IMR-90 (cell line): ENCODE results near the gene ITGB4. TPM values are rescaled to one million over a fixed set of nuclear protein-coding genes. Genes with fewer than 3 reads are reported as not detected.

Experiments
- ATAC-seq: fragments of 200-7000 bp; cut with Tn5 transposase; 2 replicates; pipeline ENCODE4 v1.9.1; 2020; ENCODE audit warnings: low read depth, mild to moderate bottlenecking, moderate library complexity
- BruUV-seq: library from RNA; stranded (reverse); fragments of 400-500 nt; replicated peaks from 2 replicates; lab custom pipeline; 2021; lab: Mats Ljungman, UMichigan
- CTCF ChIA-PET: fragments of 300-600 bp; formaldehyde crosslinking; extraction: SDS; loops from one replicate; lab custom pipeline; 2021; ENCODE audit warnings: antibody characterized with exemption; lab: Yijun Ruan, JAX
- POLR2A ChIA-PET: fragments of 300-600 bp; sonication (Branson Sonifier 250); formaldehyde crosslinking; loops from one replicate; lab custom pipeline; 2022; ENCODE audit warnings: antibody characterized with exemption; ENCODE audit not compliant: unreplicated experiment; lab: Charles Lee
- DNase-seq: peaks from one replicate; pipeline ENCODE4 v3.0.0; 2013
- H2AFZ ChIP-seq: replicated peaks from 2 replicates; pipeline ENCODE3; 2013; ENCODE audit warnings: low read length, mild to moderate bottlenecking; ENCODE audit not compliant: poor library complexity
- H2AK5ac ChIP-seq: 2 replicates; pipeline ENCODE4 v1.6.1; 2013; ENCODE audit warnings: low read depth, low read length, inconsistent platforms
- H2AK9ac ChIP-seq: replicated peaks from 2 replicates; pipeline ENCODE3; 2013; ENCODE audit warnings: mild to moderate bottlenecking, low read depth, low read length, moderate library complexity; ENCODE audit not compliant: poor library complexity
- H2BK120ac ChIP-seq: 2 replicates; pipeline ENCODE4 v1.6.1; 2013; ENCODE audit warnings: low read depth, low read length, inconsistent platforms
- H2BK15ac ChIP-seq: 3 replicates; pipeline ENCODE4 v1.6.1; 2013; ENCODE audit warnings: low read depth, low read length, inconsistent platforms
- H2BK20ac ChIP-seq: 2 replicates; pipeline ENCODE4 v1.6.1; 2013; ENCODE audit warnings: low read depth, mild to moderate bottlenecking, inconsistent platforms, low read length, moderate library complexity
- H2BK5ac ChIP-seq: 2 replicates; pipeline ENCODE4 v1.6.1; 2013; ENCODE audit warnings: mild to moderate bottlenecking, low read depth, low read length, inconsistent platforms; ENCODE audit not compliant: poor library complexity, severe bottlenecking
- H3K14ac ChIP-seq: replicated peaks from 2 replicates; pipeline ENCODE4 v1.6.1; 2013; ENCODE audit warnings: low read depth, low read length, inconsistent platforms
- H3K18ac ChIP-seq: 2 replicates; pipeline ENCODE4 v1.6.1; 2013; ENCODE audit warnings: low read depth, low read length, control low read depth
- H3K23ac ChIP-seq: 2 replicates; pipeline ENCODE4 v1.6.1; 2013; ENCODE audit warnings: low read depth, low read length, inconsistent platforms
- H3K27ac ChIP-seq: 2 replicates; pipeline ENCODE4 v1.5.1; 2013; ENCODE audit warnings: mild to moderate bottlenecking, control low read depth, low read length; ENCODE audit not compliant: insufficient read depth
- H3K27me3 ChIP-seq: 2 replicates; pipeline ENCODE4 v1.6.1; 2013; ENCODE audit warnings: low read length; ENCODE audit not compliant: control insufficient read depth, insufficient read depth
- H3K36me3 ChIP-seq: 2 replicates; pipeline ENCODE4 v1.6.1; 2013; ENCODE audit warnings: low read length, mixed read lengths; ENCODE audit not compliant: control insufficient read depth, insufficient read depth
- H3K4ac ChIP-seq: 2 replicates; pipeline ENCODE4 v1.6.1; 2013; ENCODE audit warnings: low read depth, low read length, inconsistent platforms
- H3K4me1 ChIP-seq: 2 replicates; pipeline ENCODE4 v1.6.1; 2013; ENCODE audit warnings: low read length, mixed read lengths; ENCODE audit not compliant: control insufficient read depth, insufficient read depth
- H3K4me2 ChIP-seq: 2 replicates; pipeline ENCODE4 v1.6.1; 2013; ENCODE audit warnings: low read depth, mild to moderate bottlenecking, control low read depth, low read length, moderate library complexity
- H3K4me3 ChIP-seq: 2 replicates; pipeline ENCODE4 v1.5.1; 2013; ENCODE audit warnings: low read depth, mild to moderate bottlenecking, control low read depth, low read length, moderate library complexity; ENCODE audit not compliant: insufficient read depth
- H3K56ac ChIP-seq: 2 replicates; pipeline ENCODE4 v1.6.1; 2013; ENCODE audit warnings: low read length, inconsistent platforms; ENCODE audit not compliant: insufficient read depth; ENCODE audit errors: extremely low read depth
- H3K79me1 ChIP-seq, 2 experiments: 2 replicates each; pipeline ENCODE4 v1.6.1; 2013; ENCODE audit warnings: low read length in 2 of 2, inconsistent platforms in 1 of 2, low read depth in 1 of 2
- H3K9ac ChIP-seq: 2 replicates; pipeline ENCODE4 v1.6.1; 2013; ENCODE audit warnings: low read depth, low read length, control low read depth
- H3K9me1 ChIP-seq: 2 replicates; pipeline ENCODE4 v1.6.1; 2013; ENCODE audit warnings: low read length, inconsistent platforms; ENCODE audit not compliant: insufficient read depth
- H3K9me3 ChIP-seq: 2 replicates; pipeline ENCODE4 v1.6.1; 2013; ENCODE audit warnings: low read length; ENCODE audit not compliant: control insufficient read depth, insufficient read depth
- H4K20me1 ChIP-seq: 2 replicates; pipeline ENCODE4 v1.6.1; 2013; ENCODE audit warnings: low read length, inconsistent platforms; ENCODE audit not compliant: insufficient read depth
- H4K5ac ChIP-seq: 2 replicates; pipeline ENCODE4 v1.6.1; 2013; ENCODE audit warnings: mild to moderate bottlenecking, low read depth, low read length, control low read depth
- H4K8ac ChIP-seq, 2 experiments: 2 replicates each; pipeline ENCODE4 v1.6.1; 2013; ENCODE audit warnings: low read depth in 2 of 2, low read length in 2 of 2, control low read depth in 1 of 2, inconsistent platforms in 1 of 2
- H4K91ac ChIP-seq: 2 replicates; pipeline ENCODE4 v1.6.1; 2013; ENCODE audit warnings: low read depth, low read length, inconsistent platforms; ENCODE audit not compliant: insufficient read depth
- CEBPB ChIP-seq: IDR thresholded peaks from 2 replicates; pipeline ENCODE4 v1.6.1; 2012; ENCODE audit warnings: low read depth, low read length, improper control_type of control experiment
- MAFK ChIP-seq: IDR thresholded peaks from 2 replicates; pipeline ENCODE4 v1.6.1; 2012; ENCODE audit warnings: low read depth, low read length, improper control_type of control experiment
- MXI1 ChIP-seq: IDR thresholded peaks from 2 replicates; pipeline ENCODE4 v1.6.1; 2012; ENCODE audit warnings: low read depth, mild to moderate bottlenecking, low read length, moderate library complexity, borderline replicate concordance
- RAD21 ChIP-seq: IDR thresholded peaks from 2 replicates; pipeline ENCODE4 v1.6.1; 2012; ENCODE audit warnings: low read length, improper control_type of control experiment
- WGBS, 2 experiments: methylation state at CpG; one replicate each; pipeline versions ENCODE4 v1.1.5 to v1.1.7; 2013; ENCODE audit warnings: missing lambda C conversion rate in 2 of 2; ENCODE audit not compliant: insufficient read length in 1 of 2; ENCODE audit errors: extremely low coverage in 2 of 2; 5-methylcytosine and 5-hydroxymethylcytosine counted together
- dilution Hi-C: fragments of 300-500 bp; cut with HindIII; formaldehyde crosslinking; loops from one replicate; pipeline ENCODE4 v1.14.3; 2018; ENCODE audit warnings: low sequenced_read_pairs; ENCODE audit not compliant: unreplicated experiment
- in situ Hi-C: fragments of 300-500 bp; cut with MboI; formaldehyde crosslinking; loops from 3 replicates; pipeline ENCODE4 v1.14.3; 2019; ENCODE audit warnings: low sequenced_read_pairs, inconsistent platforms, mixed read lengths
- intact Hi-C: fragments of 100-400 bp; cut with micrococcal nuclease; formaldehyde crosslinking; loops from 2 replicates; pipeline ENCODE4 v1.10.0; 2022
- polyA plus RNA-seq, 3 experiments: library from polyadenylated mRNA; depleted of rRNA; stranded (reverse); fragments of >200 nt; gene quantifications; 2 replicates each; pipeline ENCODE4 v1.2.3, GENCODE V29; 2012; ENCODE audit warnings: low replicate concordance in 1 of 3
- total RNA-seq: library from RNA; depleted of rRNA; stranded (reverse); fragments of >200 nt; gene quantifications from 2 replicates; pipeline ENCODE4 v1.2.3, GENCODE V29; 2012
- TF ChIP-seq, protein P1 (sequence below): fragments of 150-350 bp; IDR thresholded peaks from 2 replicates; pipeline ENCODE4 v1.6.1; 2017; ENCODE audit warnings: mild to moderate bottlenecking, antibody characterized with exemption, low read length, low read depth

The ITGB4 gene
- total and polyA plus RNA-seq, 2 of the 4 experiments (the other 2 are of a cell fraction): under 0.01 to 0.27 TPM

GRCh38 chr17:75697651-75698291, 23.5 kb upstream of the ITGB4 start:
- ChIA-PET CTCF (no interaction called here), POLR2A (no interaction called here)
- no peak overlapping the region for H2AFZ ChIP-seq
- H2AK5ac ChIP-seq: no peak overlapping the region
- peaks cover 55% of the 10 kb centered on the region for H3K36me3 ChIP-seq
- no peak overlapping the region for H4K5ac ChIP-seq
- ATAC-seq (no peak), DNase-seq (no peak)
- H3K18ac ChIP-seq: no peak overlapping the region
- H3K79me1 ChIP-seq: peaks cover 35 to 91% of the 10 kb centered on the region in 2 experiments
- peaks cover 34% of the 10 kb centered on the region for H3K9me1 ChIP-seq
- H3K4me3 ChIP-seq: no peak overlapping the region
- no peak overlapping the region for H3K27ac ChIP-seq
- no peak overlapping the region for H4K8ac ChIP-seq
- no peaks in the 10 kb centered on the region for H3K27me3 ChIP-seq
- peaks cover 23% of the 10 kb centered on the region for H3K4me1 ChIP-seq
- peaks cover 48% of the 10 kb centered on the region for H4K20me1 ChIP-seq
- H3K9ac ChIP-seq: no peak overlapping the region
- no peak overlapping the region for H2AK9ac ChIP-seq
- no peak overlapping the region for H2BK120ac ChIP-seq
- no peak overlapping the region for H3K14ac ChIP-seq
- no peak overlapping the region for H3K56ac ChIP-seq
- H4K91ac ChIP-seq: no peak overlapping the region
- H3K4ac ChIP-seq: no peak overlapping the region
- dilution Hi-C loops: no loop called here
- in situ Hi-C loops: no loop called here
- no CpG with 5 or more reads among the region's 10 CpGs for WGBS, 2 experiments
- H2BK5ac ChIP-seq: no peak overlapping the region
- H3K9me3 ChIP-seq: no peaks in the 10 kb centered on the region
- no peak overlapping the region for H2BK20ac ChIP-seq
- TF ChIP-seq RAD21 (no peak), MXI1 (no peak), MAFK (no peak), CEBPB (no peak)
- TF ChIP-seq, protein P1, sequence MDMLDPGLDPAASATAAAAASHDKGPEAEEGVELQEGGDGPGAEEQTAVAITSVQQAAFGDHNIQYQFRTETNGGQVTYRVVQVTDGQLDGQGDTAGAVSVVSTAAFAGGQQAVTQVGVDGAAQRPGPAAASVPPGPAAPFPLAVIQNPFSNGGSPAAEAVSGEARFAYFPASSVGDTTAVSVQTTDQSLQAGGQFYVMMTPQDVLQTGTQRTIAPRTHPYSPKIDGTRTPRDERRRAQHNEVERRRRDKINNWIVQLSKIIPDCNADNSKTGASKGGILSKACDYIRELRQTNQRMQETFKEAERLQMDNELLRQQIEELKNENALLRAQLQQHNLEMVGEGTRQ: no peak
- no peak overlapping the region for H3K4me2 ChIP-seq
- no TSS peak for BruUV-seq
- intact Hi-C loops: no loop called here
- no peak overlapping the region for H3K23ac ChIP-seq
- H2BK15ac ChIP-seq: no peak overlapping the region
